HCT116 (cell line): ENCODE data around the gene RAD21L1. TPM values are rescaled to one million over a fixed set of nuclear protein-coding genes. Genes with fewer than 3 reads are reported as not detected.

Source experiments
- ATAC-seq: fragments of 200-7000 bp; cut with Tn5 transposase; 2 replicates; pipeline ENCODE4 v1.9.1; 2020; ENCODE audit warnings: mild to moderate bottlenecking, moderate library complexity
- BruUV-seq: library from RNA; stranded (reverse); fragments of 400-500 nt; replicated peaks from 2 replicates; lab custom pipeline; 2021; lab: Mats Ljungman, UMichigan
- CTCF ChIA-PET: fragments of 300-600 bp; sonication (Branson Sonifier 250); formaldehyde crosslinking; loops from one replicate; lab custom pipeline; 2021; ENCODE audit warnings: antibody characterized with exemption; lab: Charles Lee
- POLR2A ChIA-PET: fragments of 300-600, 350-600 bp; sonication (Branson Sonifier 250); formaldehyde crosslinking; loops from one replicate; lab custom pipeline; 2021; ENCODE audit warnings: antibody characterized with exemption; lab: Charles Lee
- RAD21 ChIA-PET, 2 experiments: fragments of 300-600 bp; sonication (Branson Sonifier 250); formaldehyde crosslinking; loops; one replicate each; lab custom pipeline; 2023; ENCODE audit warnings: low total read pairs in 2 of 2; ENCODE audit not compliant: uncharacterized antibody in 2 of 2, unreplicated experiment in 2 of 2, low non-redundant PET in 1 of 2; lab: Charles Lee
- DNase-seq: peaks from one replicate; pipeline ENCODE4 v3.0.0-alpha.2; 2010; ENCODE audit warnings: low read depth, low spot score
- H2AFZ ChIP-seq: fragments of 200-600 bp; shearing (Covaris generic), sonication (generic); 2 replicates; pipeline ENCODE4 v1.6.1; 2017; ENCODE audit warnings: low read depth, mixed run types, mixed read lengths, antibody characterized with exemption, low read length; ENCODE audit not compliant: poor library complexity, severe bottlenecking
- H3K27ac ChIP-seq: 2 replicates; pipeline ENCODE4 v1.5.1; 2012; ENCODE audit warnings: low read depth, low read length
- H3K27me3 ChIP-seq: fragments of 200-600 bp; sonication (generic); 2 replicates; pipeline ENCODE4 v1.6.1; 2016; ENCODE audit warnings: mixed run types, low read length, mixed read lengths; ENCODE audit not compliant: insufficient read depth
- H3K36me3 ChIP-seq, 2 experiments: fragments of 200-500 bp in 1 of 2; fragments of 200-600 bp in 1 of 2; sonication (Bioruptor generic) in 1 of 2; sonication (generic) in 1 of 2; 2 replicates each; pipeline versions ENCODE4 v1.5.1 to v1.6.1; 2014 to 2016; ENCODE audit warnings: low read length in 2 of 2, inconsistent platforms in 1 of 2, mixed read lengths in 1 of 2, mixed run types in 1 of 2; ENCODE audit not compliant: insufficient read depth in 2 of 2, control insufficient read depth in 1 of 2
- H3K4me1 ChIP-seq, 2 experiments: fragments of 200-600 bp in 1 of 2; sonication (generic) in 1 of 2; 2 replicates each; pipeline versions ENCODE4 v1.5.1 to v1.6.1; 2012 to 2017; ENCODE audit warnings: low read length in 2 of 2, inconsistent platforms in 1 of 2, mild to moderate bottlenecking in 1 of 2, mixed read lengths in 1 of 2, mixed run types in 1 of 2, moderate library complexity in 1 of 2; ENCODE audit not compliant: insufficient read depth in 2 of 2, control insufficient read depth in 1 of 2
- H3K4me2 ChIP-seq: fragments of 200-600 bp; sonication (generic); 2 replicates; pipeline ENCODE4 v1.6.1; 2017; ENCODE audit warnings: mixed run types, low read length, mixed read lengths
- H3K4me3 ChIP-seq, 2 experiments: fragments of 200-600 bp in 1 of 2; sonication (generic) in 1 of 2; replicated peaks in 1 of 2; 2 replicates each; pipeline ENCODE4 v1.5.1; 2011 to 2016; ENCODE audit warnings: low read length in 2 of 2, control low read depth in 1 of 2, low read depth in 1 of 2, mild to moderate bottlenecking in 1 of 2, mixed read lengths in 1 of 2, mixed run types in 1 of 2
- H3K79me2 ChIP-seq: fragments of 200-600 bp; sonication (generic); 2 replicates; pipeline ENCODE4 v1.6.1; 2017; ENCODE audit warnings: mild to moderate bottlenecking, mixed run types, low read length, moderate library complexity, mixed read lengths; ENCODE audit not compliant: insufficient read depth
- H3K9ac ChIP-seq: fragments of 200-600 bp; sonication (generic); 2 replicates; pipeline ENCODE4 v1.6.1; 2016; ENCODE audit warnings: low read length, mixed read lengths
- H3K9me2 ChIP-seq: fragments of 200-600 bp; sonication (generic), shearing (Covaris generic); 2 replicates; pipeline ENCODE4 v1.6.1; 2017; ENCODE audit warnings: mixed run types, mild to moderate bottlenecking, moderate library complexity; ENCODE audit not compliant: insufficient read depth
- H3K9me3 ChIP-seq, 2 experiments: fragments of 200-500 bp in 1 of 2; fragments of 200-600 bp in 1 of 2; sonication (Bioruptor generic) in 1 of 2; sonication (generic) in 1 of 2; 2 replicates each; pipeline ENCODE4 v1.6.1; 2014 to 2017; ENCODE audit warnings: low read length in 2 of 2, mixed read lengths in 2 of 2, inconsistent platforms in 1 of 2, low read depth in 1 of 2, mild to moderate bottlenecking in 1 of 2, mixed run types in 1 of 2, moderate library complexity in 1 of 2; ENCODE audit not compliant: control insufficient read depth in 1 of 2, insufficient read depth in 1 of 2
- H4K20me1 ChIP-seq: fragments of 200-600 bp; sonication (generic), shearing (Covaris generic); 2 replicates; pipeline ENCODE4 v1.6.1; 2017; ENCODE audit warnings: mixed run types, mild to moderate bottlenecking, moderate library complexity; ENCODE audit not compliant: insufficient read depth
- ATF3 ChIP-seq: IDR thresholded peaks from 2 replicates; pipeline ENCODE4 v1.6.1; 2012
- CBX3 ChIP-seq: IDR thresholded peaks from 2 replicates; pipeline ENCODE4 v1.6.1; 2012; ENCODE audit warnings: low read depth
- CTCF ChIP-seq, 3 experiments: fragments of 200-600 bp in 1 of 3; sonication (generic) in 1 of 3; IDR thresholded peaks in 2 of 3; conservative IDR thresholded peaks in 1 of 3; 2 replicates each; pipeline ENCODE4 v1.5.1; 2012 to 2017; ENCODE audit warnings: low read depth in 2 of 3, low read length in 2 of 3, antibody characterized with exemption in 1 of 3, borderline replicate concordance in 1 of 3, control low read depth in 1 of 3, mild to moderate bottlenecking in 1 of 3, mixed read lengths in 1 of 3, mixed run types in 1 of 3, moderate library complexity in 1 of 3; ENCODE audit not compliant: insufficient read depth in 1 of 3
- ELF1 ChIP-seq: IDR thresholded peaks from 2 replicates; pipeline ENCODE4 v1.6.1; 2012; ENCODE audit warnings: low read depth, borderline replicate concordance
- EZH2phosphoT487 ChIP-seq: fragments of 200-600 bp; IDR thresholded peaks from 2 replicates; pipeline ENCODE4 v1.6.1; 2018; ENCODE audit warnings: antibody characterized with exemption, borderline replicate concordance
- FOSL1 ChIP-seq: IDR thresholded peaks from 2 replicates; pipeline ENCODE4 v1.6.1; 2012; ENCODE audit warnings: low read depth
- POLR2A ChIP-seq: IDR thresholded peaks from 2 replicates; pipeline ENCODE4 v1.7.0; 2011; ENCODE audit warnings: borderline replicate concordance; ENCODE audit not compliant: insufficient read depth, insufficient read length; ENCODE audit errors: extremely low read depth
- SIN3A ChIP-seq: IDR thresholded peaks from 2 replicates; pipeline ENCODE4 v1.6.1; 2012; ENCODE audit warnings: low read depth
- SP1 ChIP-seq: IDR thresholded peaks from 2 replicates; pipeline ENCODE4 v1.6.1; 2012; ENCODE audit warnings: low read depth
- SRF ChIP-seq: IDR thresholded peaks from 2 replicates; pipeline ENCODE4 v1.6.1; 2012; ENCODE audit warnings: low read depth
- TCF7L2 ChIP-seq: IDR thresholded peaks from 2 replicates; pipeline ENCODE4 v1.7.0; 2011; ENCODE audit warnings: borderline replicate concordance, inconsistent platforms; ENCODE audit not compliant: insufficient read depth, insufficient read length; ENCODE audit errors: extremely low read depth
- YY1 ChIP-seq: IDR thresholded peaks from 2 replicates; pipeline ENCODE4 v1.6.1; 2011; ENCODE audit warnings: low read length, low read depth, moderate library complexity, mild to moderate bottlenecking; ENCODE audit not compliant: insufficient replicate concordance; ENCODE audit errors: extremely low read depth
- ZBTB33 ChIP-seq: IDR thresholded peaks from 2 replicates; pipeline ENCODE4 v1.6.1; 2011; ENCODE audit warnings: mild to moderate bottlenecking, low read length, moderate library complexity; ENCODE audit not compliant: insufficient replicate concordance; ENCODE audit errors: extremely low read depth
- ZFX ChIP-seq: fragments of 450-650 bp; IDR thresholded peaks from 2 replicates; pipeline ENCODE4 v1.6.1; 2017
- ZNF274 ChIP-seq: fragments of 200-500 bp; sonication (Bioruptor generic); IDR thresholded peaks from 2 replicates; pipeline ENCODE4 v1.6.1; 2014; ENCODE audit warnings: mild to moderate bottlenecking, low read depth, low read length, inconsistent platforms
- intact Hi-C: fragments of 100-400 bp; cut with micrococcal nuclease; formaldehyde crosslinking; loops from 2 replicates; pipeline ENCODE4 v1.10.0; 2022
- total RNA-seq: library from RNA; stranded (reverse); gene quantifications from one replicate; pipeline ENCODE4 v1.2.1, GENCODE V29; 2021; ENCODE audit not compliant: unreplicated experiment

RAD21L1 gene
- total RNA-seq, 1 experiment from 2014 or later, result 0.17 TPM

- H3K27me3 ChIP-seq, result no peaks in the 10 kb centered on the region
- POLR2A ChIA-PET, result no interaction called here
These were observed 15.6 kb downstream of the RAD21L1 start for GRCh38 chr20:1241456-1241855.

GRCh38 chr20:1242099-1242498 is 16.3 kb downstream of the RAD21L1 start:
- POLR2A ChIA-PET, result no interaction called here
- RAD21 ChIA-PET, result no interaction called here
- H3K36me3 ChIP-seq, result no peaks in the 10 kb centered on the region
- H3K4me3 ChIP-seq, result no peak overlapping the region
- no peak overlapping the region for H3K4me2 ChIP-seq
- H3K27me3 ChIP-seq, result no peaks in the 10 kb centered on the region
- no TSS peak for BruUV-seq
- no peak for TF ChIP-seq ELF1
- TF ChIP-seq YY1, result no peak
- TF ChIP-seq SIN3A, result no peak
- TF ChIP-seq ZBTB33, result no peak
- TF ChIP-seq POLR2A, result no peak
- no peak for TF ChIP-seq ZNF274
- TF ChIP-seq SP1, result no peak
- TF ChIP-seq ZFX, result no peak
- TF ChIP-seq CTCF (IDR thresholded peaks at IDR 0.05 in 2 of 3, conservative IDR thresholded peaks at IDR 0.05 in 1 of 3; ENCODE audit: borderline replicate concordance in 1 of 3, insufficient read depth in 1 of 3, low read depth in 2 of 3, low read length in 2 of 3), result no peak
- no peak for TF ChIP-seq CBX3
- TF ChIP-seq TCF7L2, result no peak
- no peak overlapping the region for H3K9ac ChIP-seq
- H2AFZ ChIP-seq, result no peak overlapping the region
- H3K79me2 ChIP-seq, result no peaks in the 10 kb centered on the region
- DNase-seq (no peak), ATAC-seq (no peak)
- no peaks in the 10 kb centered on the region for H4K20me1 ChIP-seq
- no peaks in the 10 kb centered on the region for H3K9me3 ChIP-seq
- H3K9me2 ChIP-seq, result no peaks in the 10 kb centered on the region
- intact Hi-C loops, result no loop called here
- no peaks in the 10 kb centered on the region for H3K4me1 ChIP-seq
- no peak overlapping the region for H3K27ac ChIP-seq
- CTCF ChIA-PET, result no interaction called here

More at GRCh38 chr20:1241456-1241855, 15.6 kb downstream of the RAD21L1 start:
- no peak for ATAC-seq
- H3K79me2 ChIP-seq, result no peaks in the 10 kb centered on the region
- TF ChIP-seq SRF (no peak), FOSL1 (no peak), SIN3A (no peak), POLR2A (no peak), ATF3 (no peak), EZH2phosphoT487 (no peak)
- RAD21 ChIA-PET, result no interaction called here
- DNase-seq, result no peak
- no peaks in the 10 kb centered on the region for H4K20me1 ChIP-seq
- BruUV-seq, result no TSS peak
- H3K9me2 ChIP-seq, result no peaks in the 10 kb centered on the region
- no peak overlapping the region for H3K4me3 ChIP-seq
- no peaks in the 10 kb centered on the region for H3K36me3 ChIP-seq
- no peak overlapping the region for H2AFZ ChIP-seq
- H3K4me1 ChIP-seq, result no peaks in the 10 kb centered on the region
- H3K27ac ChIP-seq, result no peak overlapping the region
- H3K9me3 ChIP-seq, result no peaks in the 10 kb centered on the region
- no peak overlapping the region for H3K9ac ChIP-seq
- H3K4me2 ChIP-seq, result no peak overlapping the region
- CTCF ChIA-PET, result no interaction called here
- intact Hi-C loops, result no loop called here
